Left renal pelvis (tissue), 4 donors: ENCODE measurements around the gene KCNT2. TPM values are rescaled to one million over a fixed set of nuclear protein-coding genes. Genes with fewer than 3 reads are reported as not detected.
A peak's percentile ranks its signal among the peaks of the same experiment; 100 is the strongest.

Experiments used
- DNase-seq, 4 donors: peaks; one replicate each; pipeline ENCODE4 v3.0.0-alpha.2; 2013; ENCODE audit warnings: low read depth in 4 of 4, low spot score in 3 of 4
- polyA plus RNA-seq, 4 donors: library from polyadenylated mRNA; unstranded; fragments of 120-200 nt; gene quantifications; one replicate each; pipeline ENCODE4 v1.2.1, GENCODE V29; 2013; ENCODE audit not compliant: insufficient read length in 4 of 4

KCNT2 gene
- polyA plus RNA-seq, 4 donors, result 8.0 to 13.9 (median 12.0) TPM

- DNase-seq, result no peak
These were observed 204.2 kb downstream of the KCNT2 start for GRCh38 chr1:196403803-196404690.

GRCh38 chr1:196401891-196402290 is 206.3 kb downstream of the KCNT2 start:
- DNase-seq, result no peak

DNA sequence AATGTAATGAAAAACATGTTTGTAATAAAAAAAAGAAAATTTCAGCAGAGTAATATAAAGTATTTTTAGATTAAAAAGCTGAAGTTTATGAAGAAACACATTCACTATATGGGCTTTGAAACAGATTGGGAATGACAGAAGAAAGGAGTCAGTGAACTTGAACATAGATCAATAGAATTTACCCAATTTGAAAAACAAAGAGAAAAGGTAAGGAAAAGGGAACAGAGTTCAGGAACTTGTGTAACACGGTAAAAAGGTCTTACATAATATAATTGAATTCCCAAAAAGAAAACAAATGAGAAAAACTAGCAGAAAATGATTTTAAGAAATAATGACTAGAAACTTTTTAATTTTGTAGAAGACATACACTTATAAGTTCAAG is 206.8 kb downstream of the KCNT2 start:
- no peak for DNase-seq

- DNase-seq, result no peak
These were observed 207.5 kb downstream of the KCNT2 start for GRCh38 chr1:196400478-196401451.

GRCh38 chr1:196399713-196400112 is 208.5 kb downstream of the KCNT2 start:
- DNase-seq, result no peak

DNA sequence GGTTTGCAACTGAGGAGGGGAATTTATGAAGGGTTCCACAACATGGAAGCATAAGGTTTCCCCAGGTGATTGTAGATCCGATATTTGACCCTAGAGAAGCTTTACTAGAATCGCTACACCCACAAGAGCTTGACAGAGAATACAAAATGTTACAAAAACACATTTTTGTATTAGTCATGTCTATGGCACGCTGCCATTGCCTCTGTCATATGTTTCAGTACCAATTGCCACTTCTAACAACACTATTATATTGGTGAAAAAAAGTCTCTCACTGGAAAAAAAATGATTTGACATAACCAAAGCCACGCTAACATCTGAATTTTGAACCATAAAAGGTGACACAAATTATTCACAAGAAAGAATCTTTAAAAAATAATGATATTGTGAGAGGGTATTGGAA is 214.5 kb downstream of the KCNT2 start:
- DNase-seq, result no peak

DNA sequence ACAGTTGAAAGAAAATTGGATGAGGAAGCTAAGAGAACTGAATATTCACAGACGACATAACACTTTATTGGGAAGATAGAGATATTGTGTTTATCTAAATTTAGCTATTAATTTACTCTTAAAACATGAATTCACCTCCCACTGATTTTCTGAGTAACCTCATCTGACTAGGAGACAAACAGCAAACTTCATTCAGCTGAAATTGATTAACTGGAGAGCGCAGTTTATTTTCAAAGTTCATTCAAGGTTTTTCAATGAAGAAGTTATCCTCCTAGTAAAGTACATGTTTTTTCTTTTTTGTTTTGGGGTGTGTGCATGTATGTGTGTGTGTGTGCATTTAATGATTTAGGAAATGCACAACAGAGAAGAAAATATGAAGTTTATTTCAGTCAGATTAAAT is 215.0 kb downstream of the KCNT2 start:
- no peak for DNase-seq

GRCh38 chr1:196387766-196388165 is 220.5 kb downstream of the KCNT2 start:
- no peak for DNase-seq

- DNase-seq, result no peak
These were observed 223.1 kb downstream of the KCNT2 start for GRCh38 chr1:196385109-196385508.

DNA sequence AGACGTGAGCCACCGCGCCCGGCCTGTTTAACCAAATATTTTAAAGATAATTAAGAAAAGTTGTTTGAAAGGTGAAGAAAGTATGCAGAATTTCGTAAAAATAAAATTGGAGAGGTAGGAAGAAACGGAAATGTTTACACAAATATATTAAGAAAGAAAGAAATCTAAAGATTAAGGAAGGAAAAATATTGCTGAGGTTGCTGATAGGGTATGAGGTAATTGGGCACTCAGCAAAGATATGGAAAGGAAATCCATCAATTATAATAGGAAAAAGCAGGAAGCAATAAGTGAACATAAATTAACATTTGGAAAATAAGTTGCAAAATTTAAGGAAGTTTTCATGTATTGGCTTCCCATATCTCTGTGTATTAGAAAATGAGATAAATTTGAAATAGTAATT is 225.9 kb downstream of the KCNT2 start:
- DNase-seq, result no peak

DNA sequence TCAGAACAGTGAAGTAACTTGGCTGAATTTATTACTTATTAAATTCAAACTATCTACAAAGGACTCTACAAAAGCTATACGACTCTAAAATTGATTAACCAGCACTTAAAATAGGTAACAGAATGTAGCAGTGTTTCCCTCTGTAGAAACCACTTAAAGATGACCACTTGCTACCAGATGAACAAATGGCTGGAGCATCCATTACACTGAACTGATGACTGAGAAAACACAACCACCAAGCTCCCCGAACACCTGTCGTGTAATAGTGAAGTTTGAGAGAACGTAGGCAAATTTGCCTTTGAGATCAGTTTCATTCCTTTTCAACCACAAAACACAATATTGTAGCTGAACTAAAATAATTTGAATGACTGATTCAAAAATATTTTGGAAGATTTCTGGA is 226.7 kb downstream of the KCNT2 start:
- no peak for DNase-seq

GRCh38 chr1:196380316-196380715 is 227.9 kb downstream of the KCNT2 start:
- DNase-seq, result peak in 1 of 4 donors; percentile 12

GRCh38 chr1:196377811-196378210 is 230.4 kb downstream of the KCNT2 start:
- DNase-seq, result no peak

GRCh38 chr1:196376630-196377328 is 231.5 kb downstream of the KCNT2 start:
- no peak for DNase-seq

- DNase-seq, result no peak
These were observed 234.4 kb downstream of the KCNT2 start for GRCh38 chr1:196373798-196374197.

DNA sequence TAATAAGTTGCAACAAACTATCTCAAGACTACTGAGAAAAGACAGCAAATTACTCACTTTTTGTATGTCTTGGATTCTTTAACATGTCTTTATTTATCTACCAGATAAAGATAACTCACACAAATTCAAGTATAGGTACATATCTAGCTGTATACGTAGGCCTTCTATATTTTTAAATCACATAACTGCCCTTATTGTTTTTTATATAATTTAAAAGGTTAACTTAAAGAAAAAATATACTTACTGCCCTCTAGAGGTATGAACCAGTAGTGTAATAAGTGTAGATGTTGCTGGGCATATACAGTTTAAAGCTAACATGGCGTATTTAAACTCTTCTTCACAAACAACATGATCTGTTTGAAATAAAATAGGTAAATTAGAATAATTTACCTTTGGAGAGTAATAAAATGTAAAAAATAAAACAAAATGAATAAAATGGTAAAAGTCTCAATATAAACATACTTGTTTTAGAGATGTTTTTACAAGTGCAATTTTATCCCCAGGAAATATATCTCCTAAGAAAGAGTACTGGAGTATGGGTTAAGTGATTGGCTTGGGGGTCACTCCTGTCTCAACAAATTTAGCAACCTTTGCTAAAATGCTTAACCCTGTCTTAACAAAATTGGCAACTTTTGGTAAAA is 235.2 kb downstream of the KCNT2 start:
- no peak for DNase-seq

DNA sequence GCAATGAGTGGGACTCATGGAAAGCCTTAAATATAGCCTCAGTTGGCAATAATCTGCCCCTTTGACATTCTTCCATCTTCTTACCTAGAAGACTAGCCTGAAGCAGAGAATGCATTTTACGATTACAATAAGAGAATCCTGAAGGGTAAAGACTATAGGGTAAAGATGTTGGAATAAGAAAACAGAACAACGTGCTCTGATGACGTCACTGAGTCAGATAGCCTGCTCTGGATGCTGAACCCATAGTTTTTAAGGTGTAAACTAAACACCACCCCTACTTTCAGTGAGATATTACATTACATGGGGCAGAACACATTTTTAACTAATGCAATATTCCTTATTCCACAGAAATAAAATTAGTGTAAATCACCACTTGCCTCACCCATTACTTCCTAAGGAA is 240.4 kb downstream of the KCNT2 start:
- no peak for DNase-seq

- DNase-seq, result no peak
These were observed 241.3 kb downstream of the KCNT2 start for GRCh38 chr1:196366817-196367495.

- DNase-seq, result no peak
These were observed 247.0 kb downstream of the KCNT2 start for GRCh38 chr1:196361112-196361714.
